Activated T-cell treated with anti-CD3 and anti-CD28 coated beads, Interleukin-2, amount 50 U/mL, for 1 hour (primary cell): ENCODE results near the gene MUC5AC.

Experiments
- DNase-seq: peaks from one replicate; pipeline ENCODE4 v3.0.0-alpha.2; 2020

Gene MUC5AC

DNA sequence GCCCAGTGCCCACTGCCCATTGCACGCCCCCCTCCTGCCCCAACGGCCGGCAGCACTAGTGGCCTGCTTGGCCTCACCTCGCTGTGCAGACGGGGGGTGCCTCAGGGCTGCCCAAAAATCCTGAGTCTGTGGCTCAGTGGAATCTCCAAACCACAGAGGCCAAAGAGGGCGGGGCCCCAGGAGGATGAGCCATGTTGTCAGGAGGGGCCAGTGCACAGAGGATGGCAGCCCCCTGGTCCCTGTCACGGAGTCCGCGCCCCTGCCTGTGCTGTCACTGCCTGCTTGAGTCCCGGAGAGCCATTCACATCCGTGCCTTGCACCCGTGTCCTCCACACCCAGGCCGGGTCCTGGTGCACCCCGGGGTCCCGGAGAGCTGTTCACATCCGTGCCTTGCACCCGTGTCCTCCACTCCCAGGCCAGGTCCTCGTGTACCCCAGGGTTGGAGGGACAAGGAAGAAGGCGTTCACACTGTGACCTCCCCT lies 36.4 kb upstream of the MUC5AC start:
- DNase-seq: no peak

GRCh38 chr11:1121813-1122663 lies 35.7 kb upstream of the MUC5AC start:
- peak; percentile 14 for DNase-seq

- DNase-seq: no peak
Observed at GRCh38 chr11:1122664-1123002, 35.1 kb upstream of the MUC5AC start.

DNA sequence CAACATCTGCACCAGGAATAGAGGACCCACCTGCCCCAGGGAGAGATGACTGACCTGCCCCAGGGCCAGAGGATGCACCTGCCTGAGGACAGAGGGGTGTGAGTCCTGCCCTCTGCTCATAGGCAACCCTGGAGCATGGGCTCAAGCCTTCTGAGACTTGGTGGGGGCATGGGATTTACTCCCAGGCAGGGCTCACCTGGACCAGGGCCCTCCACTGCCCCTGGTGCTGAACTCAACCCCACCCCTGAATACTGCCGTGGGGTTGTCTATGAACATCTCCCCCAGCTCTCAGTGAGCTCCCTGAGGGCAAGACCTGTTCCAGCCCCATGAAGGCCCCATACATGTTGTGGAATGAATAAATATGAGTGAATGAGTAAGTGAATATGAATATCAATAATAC lies 33.8 kb upstream of the MUC5AC start:
- no peak for DNase-seq

DNA sequence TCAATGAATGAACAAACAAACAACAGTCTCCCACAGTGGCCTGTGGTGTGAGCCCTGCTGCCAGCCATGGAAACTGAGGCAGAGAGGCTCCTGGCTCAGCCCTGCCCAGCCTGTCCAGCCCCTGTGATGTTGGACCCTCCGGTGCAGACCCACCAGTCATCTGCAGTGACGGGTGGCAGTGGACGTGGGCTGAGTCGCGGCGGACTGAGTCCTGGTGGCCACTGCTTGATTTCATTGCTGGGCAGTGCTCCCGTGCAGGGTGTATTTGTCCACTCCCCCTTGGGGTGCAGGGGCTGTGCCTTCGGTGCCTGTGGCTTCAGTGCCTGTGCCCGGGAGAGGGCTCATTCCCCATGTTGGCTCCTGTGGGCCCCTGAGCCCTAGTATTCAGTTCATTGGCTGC lies 31.9 kb upstream of the MUC5AC start:
- DNase-seq: no peak

DNA sequence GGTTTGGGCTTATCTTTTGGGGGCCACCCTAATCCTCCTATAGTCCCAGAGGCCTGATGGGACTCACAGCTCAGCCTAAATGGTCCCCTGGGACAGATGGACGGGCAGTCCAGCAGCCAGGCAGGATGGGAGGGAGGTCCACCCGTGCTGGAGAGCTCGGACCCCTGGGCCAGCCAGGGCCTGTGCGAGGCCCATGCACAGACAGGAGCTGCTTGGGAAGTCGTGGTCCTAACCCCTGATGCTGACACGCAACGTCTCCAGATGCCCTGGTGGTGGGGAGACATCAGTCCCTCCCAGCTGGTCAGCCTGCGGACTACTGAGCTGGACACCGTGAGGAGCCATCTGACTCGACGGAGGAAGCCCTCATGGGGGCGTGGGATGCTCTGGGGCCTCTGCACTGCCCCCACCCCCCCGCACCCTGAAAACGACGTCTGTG lies 31.2 kb upstream of the MUC5AC start:
- no peak for DNase-seq

- DNase-seq: no peak
Observed at GRCh38 chr11:1126935-1127663, 30.7 kb upstream of the MUC5AC start.

- DNase-seq: no peak
Observed at GRCh38 chr11:1127664-1128162, 30.0 kb upstream of the MUC5AC start.

- DNase-seq: no peak
Observed at GRCh38 chr11:1128311-1129142, 29.2 kb upstream of the MUC5AC start.

GRCh38 chr11:1129143-1129610 lies 28.6 kb upstream of the MUC5AC start:
- no peak for DNase-seq

GRCh38 chr11:1129611-1130160 lies 28.1 kb upstream of the MUC5AC start:
- no peak for DNase-seq

GRCh38 chr11:1130276-1131032 lies 27.3 kb upstream of the MUC5AC start:
- DNase-seq: no peak

- no peak for DNase-seq
Observed at GRCh38 chr11:1131033-1131911, 26.5 kb upstream of the MUC5AC start.

DNA sequence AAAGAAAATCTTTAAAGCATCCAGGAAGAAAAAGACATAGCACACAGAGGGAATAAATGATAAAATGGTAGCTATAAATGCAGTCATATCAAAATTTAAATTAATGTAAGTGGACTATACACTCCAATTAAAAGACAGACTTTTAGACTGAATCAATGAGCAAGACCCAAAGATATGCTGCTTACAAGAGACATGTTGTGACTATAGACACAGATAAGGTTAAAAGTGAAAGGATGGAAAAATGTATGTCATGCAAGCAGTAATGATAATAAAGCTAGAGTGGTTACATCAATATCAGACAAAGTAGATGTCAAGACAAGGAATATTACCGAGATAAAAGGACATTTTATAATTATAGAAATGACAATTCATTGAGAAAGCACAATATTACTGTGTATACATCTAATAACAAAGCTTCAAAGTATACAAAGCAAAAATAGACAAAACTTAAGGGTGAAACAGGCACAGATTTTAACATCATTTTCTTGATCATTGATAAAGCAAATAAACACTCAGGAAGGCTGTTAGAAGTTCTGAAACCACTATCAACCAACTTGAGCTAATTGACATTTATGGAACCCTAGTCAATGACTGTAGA lies 22.8 kb upstream of the MUC5AC start:
- DNase-seq: no peak

DNA sequence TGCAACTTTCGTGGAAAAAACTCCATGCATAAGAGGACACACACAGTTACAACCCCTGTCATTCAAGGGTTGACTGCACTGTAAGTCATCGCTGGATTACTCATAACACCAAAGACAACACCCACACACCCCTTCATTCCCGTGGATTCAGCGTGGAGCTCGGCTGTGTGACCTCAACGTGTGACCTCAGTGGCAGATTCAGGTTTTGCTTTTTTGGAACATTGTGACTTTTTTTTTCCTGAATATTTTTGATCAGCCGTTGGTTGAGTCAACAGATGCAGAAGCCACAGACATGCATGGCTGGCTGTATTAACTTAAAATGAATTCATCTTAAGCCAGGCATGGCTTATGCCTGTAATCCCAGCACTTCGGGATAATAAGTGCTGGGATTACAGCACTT lies 19.7 kb upstream of the MUC5AC start:
- no peak for DNase-seq

DNA sequence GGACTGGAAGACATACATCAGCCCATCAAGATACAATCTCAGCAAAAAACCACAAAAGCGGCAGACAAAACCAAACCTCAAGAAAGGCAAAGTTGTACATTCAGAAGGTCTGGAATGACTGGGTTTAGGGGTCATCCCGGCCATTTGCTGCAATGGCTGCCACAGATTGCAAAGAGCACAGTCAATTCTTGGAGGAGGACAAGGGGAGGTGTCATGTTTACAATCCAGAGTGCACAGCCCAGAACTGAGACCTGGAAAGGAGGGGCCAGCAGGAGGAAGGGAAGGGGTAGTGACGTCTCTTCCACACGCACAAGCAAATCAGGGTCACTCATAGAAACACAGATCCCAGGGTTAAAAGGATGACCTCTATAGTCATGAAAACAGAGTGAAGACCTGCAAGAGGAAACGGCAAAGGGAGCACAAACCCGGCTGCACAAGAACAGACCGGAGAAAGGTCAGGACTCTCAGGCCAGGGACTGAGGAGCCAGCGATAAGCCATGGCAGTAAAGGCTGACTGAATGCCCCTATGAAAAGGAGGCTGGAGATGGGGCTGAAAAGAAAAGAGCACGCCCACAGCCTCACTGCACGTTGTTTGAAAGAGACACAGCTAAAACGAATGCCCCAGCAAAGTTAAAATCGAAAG lies 18.2 kb upstream of the MUC5AC start:
- no peak for DNase-seq

DNA sequence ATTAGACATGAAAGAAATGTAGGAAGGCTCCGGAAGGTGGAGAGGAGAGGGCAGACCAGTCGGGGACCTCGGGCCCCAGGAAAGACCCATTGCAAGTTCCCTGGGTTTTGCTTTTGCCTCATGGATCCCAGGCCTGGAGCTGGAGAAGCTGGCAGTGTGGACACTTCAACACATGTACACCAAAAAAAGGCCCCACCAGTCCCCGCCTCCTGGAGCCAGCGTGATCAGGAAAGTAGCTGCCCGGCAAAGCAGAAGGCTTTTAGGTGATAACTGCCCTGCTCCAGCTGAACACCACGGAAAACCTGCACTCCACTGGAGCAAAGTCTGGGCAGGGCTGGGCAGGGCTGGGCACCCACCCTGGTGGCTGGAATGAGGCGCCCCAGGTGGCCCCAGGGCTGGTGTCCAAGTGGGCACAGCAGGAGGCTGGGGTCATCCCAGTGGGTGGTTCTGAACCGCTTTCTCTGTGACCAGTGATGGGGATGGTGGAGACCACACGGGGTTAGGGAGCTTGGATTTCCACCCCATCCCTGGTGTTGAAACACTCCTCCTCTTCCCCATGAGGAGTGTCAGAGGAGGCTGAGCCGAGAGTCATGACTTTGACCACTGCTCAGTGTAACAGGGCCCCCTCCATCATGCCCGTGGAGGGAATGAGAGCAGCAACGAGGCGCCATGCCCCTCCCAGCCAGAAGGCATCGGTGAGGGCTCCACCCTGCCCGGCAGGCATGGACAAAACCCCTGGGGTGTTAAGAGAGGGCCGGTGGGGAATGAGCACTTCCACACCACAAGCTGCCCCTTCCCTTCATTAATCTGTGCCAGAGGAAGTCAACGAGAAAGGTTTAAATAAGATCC lies 16.9 kb upstream of the MUC5AC start:
- DNase-seq: peak; percentile 3

GRCh38 chr11:1146365-1146764 lies 11.4 kb upstream of the MUC5AC start:
- DNase-seq: peak; percentile 10

- no peak for DNase-seq
Observed at GRCh38 chr11:1147792-1148191, 10.0 kb upstream of the MUC5AC start.
